ENCODE results near the gene STK10.

DNA sequence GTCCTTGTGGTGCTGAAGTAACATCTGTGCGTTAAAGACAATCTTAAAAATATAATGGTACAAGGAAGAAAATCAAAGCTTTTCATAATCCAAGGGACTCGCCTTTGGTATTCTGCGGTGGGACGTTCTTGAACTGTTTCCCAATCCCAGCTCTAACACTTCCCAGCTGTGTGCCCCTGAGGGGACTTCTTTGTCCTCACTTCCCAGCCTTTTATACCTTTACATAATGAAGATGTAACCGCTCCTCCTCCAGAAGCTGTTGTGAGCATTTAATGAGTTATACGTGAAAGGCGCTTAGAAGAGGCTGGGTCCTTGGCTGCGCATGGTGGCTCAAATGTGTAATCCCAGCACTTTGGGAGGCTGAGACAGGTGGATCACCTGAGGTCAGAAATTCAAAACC, 16.9 kb downstream of the STK10 start:
- TF ChIP-seq, protein P1, sequence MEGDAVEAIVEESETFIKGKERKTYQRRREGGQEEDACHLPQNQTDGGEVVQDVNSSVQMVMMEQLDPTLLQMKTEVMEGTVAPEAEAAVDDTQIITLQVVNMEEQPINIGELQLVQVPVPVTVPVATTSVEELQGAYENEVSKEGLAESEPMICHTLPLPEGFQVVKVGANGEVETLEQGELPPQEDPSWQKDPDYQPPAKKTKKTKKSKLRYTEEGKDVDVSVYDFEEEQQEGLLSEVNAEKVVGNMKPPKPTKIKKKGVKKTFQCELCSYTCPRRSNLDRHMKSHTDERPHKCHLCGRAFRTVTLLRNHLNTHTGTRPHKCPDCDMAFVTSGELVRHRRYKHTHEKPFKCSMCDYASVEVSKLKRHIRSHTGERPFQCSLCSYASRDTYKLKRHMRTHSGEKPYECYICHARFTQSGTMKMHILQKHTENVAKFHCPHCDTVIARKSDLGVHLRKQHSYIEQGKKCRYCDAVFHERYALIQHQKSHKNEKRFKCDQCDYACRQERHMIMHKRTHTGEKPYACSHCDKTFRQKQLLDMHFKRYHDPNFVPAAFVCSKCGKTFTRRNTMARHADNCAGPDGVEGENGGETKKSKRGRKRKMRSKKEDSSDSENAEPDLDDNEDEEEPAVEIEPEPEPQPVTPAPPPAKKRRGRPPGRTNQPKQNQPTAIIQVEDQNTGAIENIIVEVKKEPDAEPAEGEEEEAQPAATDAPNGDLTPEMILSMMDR (IDR thresholded peaks at IDR 0.05; ENCODE audit: insufficient read depth, low read length): no peak
- no peak for TF ChIP-seq GABPA (IDR thresholded peaks at IDR 0.05; ENCODE audit: low read depth)
